MM.1S (cell line): ENCODE results near the gene ZNF384.

Experiments
- DNase-seq: peaks from one replicate; pipeline ENCODE4 v3.0.0-alpha.2; 2015
- H2AFZ ChIP-seq: fragments of 300-600 bp; sonication (generic); 2 replicates; pipeline ENCODE4 v1.6.0; 2016; ENCODE audit warnings: antibody characterized with exemption, low read length
- H3F3A ChIP-seq: fragments of 300-600 bp; sonication (generic); 2 replicates; pipeline ENCODE4 v1.6.1; 2016; ENCODE audit warnings: mild to moderate bottlenecking, antibody characterized with exemption, low read length, moderate library complexity, mixed read lengths; ENCODE audit not compliant: insufficient read depth
- H3K27ac ChIP-seq: fragments of 300-600 bp; sonication (generic); 2 replicates; pipeline ENCODE4 v1.5.1; 2016; ENCODE audit warnings: mild to moderate bottlenecking, low read length
- H3K27me3 ChIP-seq: fragments of 300-600 bp; sonication (generic); replicated peaks from 2 replicates; pipeline ENCODE4 v1.6.0; 2016; ENCODE audit warnings: low read length; ENCODE audit not compliant: insufficient read depth
- H3K36me3 ChIP-seq: fragments of 300-600 bp; sonication (generic); replicated peaks from 2 replicates; pipeline ENCODE4 v1.6.1; 2016; ENCODE audit warnings: mild to moderate bottlenecking, low read length, mixed read lengths; ENCODE audit not compliant: insufficient read depth
- H3K4me1 ChIP-seq: fragments of 300-600 bp; sonication (generic); 2 replicates; pipeline ENCODE4 v1.6.1; 2016; ENCODE audit warnings: low read length, mixed read lengths
- H3K4me2 ChIP-seq: fragments of 300-600 bp; sonication (generic); 2 replicates; pipeline ENCODE4 v1.6.0; 2016; ENCODE audit warnings: low read depth, low read length
- H3K4me3 ChIP-seq: fragments of 300-600 bp; sonication (generic); 2 replicates; pipeline ENCODE4 v1.5.1; 2016; ENCODE audit warnings: low read length, mixed read lengths
- H3K79me2 ChIP-seq: fragments of 300-600 bp; sonication (generic); 2 replicates; pipeline ENCODE4 v1.6.1; 2016; ENCODE audit warnings: mixed run types, low read length, mixed read lengths
- H3K9ac ChIP-seq: fragments of 300-600 bp; sonication (generic); 2 replicates; pipeline ENCODE4 v1.6.1; 2016; ENCODE audit warnings: low read length, mixed read lengths
- H3K9me2 ChIP-seq: fragments of 300-600 bp; sonication (generic); replicated peaks from 2 replicates; pipeline ENCODE4 v1.6.1; 2016; ENCODE audit warnings: mild to moderate bottlenecking, low read length, mixed read lengths; ENCODE audit not compliant: insufficient read depth
- H3K9me3 ChIP-seq: fragments of 300-600 bp; sonication (generic); replicated peaks from 2 replicates; pipeline ENCODE4 v1.6.1; 2016; ENCODE audit warnings: mild to moderate bottlenecking, low read length, mixed read lengths; ENCODE audit not compliant: insufficient read depth
- H4K20me1 ChIP-seq: fragments of 300-600 bp; sonication (generic); 2 replicates; pipeline ENCODE4 v1.6.1; 2016; ENCODE audit warnings: mild to moderate bottlenecking, low read length, moderate library complexity, mixed read lengths; ENCODE audit not compliant: insufficient read depth
- CTCF ChIP-seq: fragments of 300-600 bp; sonication (generic); IDR thresholded peaks from 2 replicates; pipeline ENCODE4 v1.5.1; 2016; ENCODE audit warnings: antibody characterized with exemption, low read length, mixed read lengths
- EZH2 ChIP-seq: fragments of 300-600 bp; sonication (generic); optimal IDR thresholded peaks from 2 replicates; pipeline ENCODE3; 2017; ENCODE audit warnings: low read depth, mild to moderate bottlenecking, antibody characterized with exemption, low read length, mixed read lengths
- EZH2phosphoT487 ChIP-seq: fragments of 300-600 bp; sonication (generic); IDR thresholded peaks from 2 replicates; pipeline ENCODE4 v1.6.1; 2018; ENCODE audit warnings: antibody characterized with exemption, low read length

ZNF384 gene

GRCh38 chr12:6626654-6627283 lies 62.4 kb downstream of the ZNF384 start:
- Histone ChIP-seq H3K4me2 (peak overlapping the region; percentile 67; the same call in 1 of the 2 replicates), H2AFZ (peak overlapping the region; percentile 59; the same call in 1 of the 2 replicates), H3F3A (peaks cover 10% of the 10 kb centered on the region; the same call in 1 of the 2 replicates), H3K9ac (peak overlapping the region; percentile 38; the same call in 1 of the 2 replicates), H3K27ac (no peak overlapping the region), H3K4me3 (peak overlapping the region; percentile 72), H3K4me1 (peaks cover 7% of the 10 kb centered on the region; the same call in 1 of the 2 replicates), H3K9me2 (no peaks in the 10 kb centered on the region), H3K9me3 (no peaks in the 10 kb centered on the region), H3K36me3 (no peaks in the 10 kb centered on the region), H4K20me1 (no peaks in the 10 kb centered on the region), H3K27me3 (no peaks in the 10 kb centered on the region), H3K79me2 (no peaks in the 10 kb centered on the region)
- DNase-seq, result no peak
- TF ChIP-seq EZH2phosphoT487, result no peak

GRCh38 chr12:6620885-6621274 lies 68.3 kb downstream of the ZNF384 start:
- Histone ChIP-seq H3K9me2 (no peaks in the 10 kb centered on the region), H3K36me3 (no peaks in the 10 kb centered on the region), H3K4me2 (no peak overlapping the region), H2AFZ (no peak overlapping the region), H3K9me3 (no peaks in the 10 kb centered on the region), H3K9ac (no peak overlapping the region), H3K4me1 (no peaks in the 10 kb centered on the region), H3K79me2 (no peaks in the 10 kb centered on the region), H4K20me1 (no peaks in the 10 kb centered on the region), H3K4me3 (no peak overlapping the region), H3K27me3 (no peaks in the 10 kb centered on the region), H3F3A (no peaks in the 10 kb centered on the region), H3K27ac (no peak overlapping the region)
- TF ChIP-seq EZH2, result no peak
- no peak for TF ChIP-seq CTCF
- TF ChIP-seq EZH2phosphoT487, result no peak
- DNase-seq, result no peak

- H4K20me1 ChIP-seq, result no peaks in the 10 kb centered on the region
- DNase-seq, result no peak
- no peak for TF ChIP-seq EZH2phosphoT487
- TF ChIP-seq EZH2, result no peak
- no peak for TF ChIP-seq CTCF
- H3K79me2 ChIP-seq, result no peaks in the 10 kb centered on the region
- no peak overlapping the region for H3K27ac ChIP-seq
- no peaks in the 10 kb centered on the region for H3K27me3 ChIP-seq
- H3F3A ChIP-seq, result no peaks in the 10 kb centered on the region
- no peaks in the 10 kb centered on the region for H3K9me3 ChIP-seq
- H3K36me3 ChIP-seq, result no peaks in the 10 kb centered on the region
- H3K4me3 ChIP-seq, result no peak overlapping the region
- H2AFZ ChIP-seq, result no peak overlapping the region
- no peaks in the 10 kb centered on the region for H3K4me1 ChIP-seq
- no peak overlapping the region for H3K4me2 ChIP-seq
- H3K9ac ChIP-seq, result no peak overlapping the region
- no peaks in the 10 kb centered on the region for H3K9me2 ChIP-seq
These were observed 68.9 kb downstream of the ZNF384 start for GRCh38 chr12:6620137-6620884.
